ENCODE measurements around the gene ARHGAP6. TPM values are rescaled to one million over a fixed set of nuclear protein-coding genes. Genes with fewer than 3 reads are reported as not detected.

Gene ARHGAP6
- total and polyA plus RNA-seq, 2 donors from 2014 or later: 6.0 to 20.4 TPM

DNA sequence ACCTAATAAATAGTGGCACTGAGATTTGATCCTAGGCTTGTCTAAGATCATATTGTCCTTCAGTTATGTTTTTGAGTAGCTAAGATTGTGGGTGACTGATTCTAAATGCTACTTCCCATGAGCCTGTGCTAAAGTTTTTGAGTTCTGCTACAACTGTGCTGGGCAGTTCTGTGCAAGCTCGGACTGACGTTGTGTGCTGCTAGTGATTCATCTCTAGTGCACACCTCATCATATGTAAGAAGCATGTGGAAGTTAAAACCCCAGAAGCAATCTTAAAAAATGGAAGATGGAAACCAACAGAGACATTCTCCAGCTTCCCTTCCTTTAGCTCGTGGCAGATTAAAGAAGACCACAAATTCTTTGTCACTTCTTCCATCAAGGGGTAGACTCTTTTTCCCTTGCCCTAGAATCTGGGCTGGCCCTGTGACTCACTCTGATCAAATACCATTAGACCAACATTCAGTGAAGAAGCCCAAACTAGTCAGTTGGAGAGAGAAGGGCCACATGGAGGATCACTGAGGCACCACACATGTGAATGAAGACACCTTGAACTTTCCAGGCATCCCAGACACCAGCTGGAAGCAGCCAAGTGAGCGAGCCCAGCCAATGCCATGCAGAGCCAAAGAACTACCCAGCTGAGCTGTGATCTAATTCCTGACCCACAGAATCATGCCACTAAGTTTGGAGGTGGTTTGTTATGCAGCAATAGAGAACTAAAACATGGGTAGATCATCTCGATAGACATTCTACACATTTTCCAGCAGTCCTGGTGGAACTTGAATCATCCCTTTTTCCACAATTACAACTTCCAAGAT lies 16.8 kb downstream of the ARHGAP6 start:
- Histone ChIP-seq H3K9ac (ENCODE audit: low read length in 3 of 3) (no peak overlapping the region), H3K4me1 (ENCODE audit: control insufficient read depth in 2 of 3, insufficient read depth in 2 of 3, low read depth in 1 of 3, low read length in 3 of 3) (no peaks in the 10 kb centered on the region), H3K36me3 (ENCODE audit: control insufficient read depth in 2 of 3, insufficient read depth in 3 of 3, low read length in 3 of 3) (no peaks in the 10 kb centered on the region), H3K27ac (ENCODE audit: low read depth in 2 of 2, low read length in 2 of 2) (no peak overlapping the region), H3K27me3 (ENCODE audit: control insufficient read depth, insufficient read depth, low read length) (no peaks in the 10 kb centered on the region), H3K9me3 (ENCODE audit: control insufficient read depth in 2 of 3, insufficient read depth in 1 of 3, low read length in 3 of 3) (no peaks in the 10 kb centered on the region), H3K4me3 (ENCODE audit: low read length in 3 of 3) (no peak overlapping the region)
- no peak for DNase-seq
- intact Hi-C loops (cut with DNase I): no loop called here
- TF ChIP-seq, protein P1, sequence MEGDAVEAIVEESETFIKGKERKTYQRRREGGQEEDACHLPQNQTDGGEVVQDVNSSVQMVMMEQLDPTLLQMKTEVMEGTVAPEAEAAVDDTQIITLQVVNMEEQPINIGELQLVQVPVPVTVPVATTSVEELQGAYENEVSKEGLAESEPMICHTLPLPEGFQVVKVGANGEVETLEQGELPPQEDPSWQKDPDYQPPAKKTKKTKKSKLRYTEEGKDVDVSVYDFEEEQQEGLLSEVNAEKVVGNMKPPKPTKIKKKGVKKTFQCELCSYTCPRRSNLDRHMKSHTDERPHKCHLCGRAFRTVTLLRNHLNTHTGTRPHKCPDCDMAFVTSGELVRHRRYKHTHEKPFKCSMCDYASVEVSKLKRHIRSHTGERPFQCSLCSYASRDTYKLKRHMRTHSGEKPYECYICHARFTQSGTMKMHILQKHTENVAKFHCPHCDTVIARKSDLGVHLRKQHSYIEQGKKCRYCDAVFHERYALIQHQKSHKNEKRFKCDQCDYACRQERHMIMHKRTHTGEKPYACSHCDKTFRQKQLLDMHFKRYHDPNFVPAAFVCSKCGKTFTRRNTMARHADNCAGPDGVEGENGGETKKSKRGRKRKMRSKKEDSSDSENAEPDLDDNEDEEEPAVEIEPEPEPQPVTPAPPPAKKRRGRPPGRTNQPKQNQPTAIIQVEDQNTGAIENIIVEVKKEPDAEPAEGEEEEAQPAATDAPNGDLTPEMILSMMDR (IDR thresholded peaks at IDR 0.05; ENCODE audit: borderline replicate concordance, extremely low read depth, insufficient read depth): no peak
- no peak for FAIRE-seq

DNA sequence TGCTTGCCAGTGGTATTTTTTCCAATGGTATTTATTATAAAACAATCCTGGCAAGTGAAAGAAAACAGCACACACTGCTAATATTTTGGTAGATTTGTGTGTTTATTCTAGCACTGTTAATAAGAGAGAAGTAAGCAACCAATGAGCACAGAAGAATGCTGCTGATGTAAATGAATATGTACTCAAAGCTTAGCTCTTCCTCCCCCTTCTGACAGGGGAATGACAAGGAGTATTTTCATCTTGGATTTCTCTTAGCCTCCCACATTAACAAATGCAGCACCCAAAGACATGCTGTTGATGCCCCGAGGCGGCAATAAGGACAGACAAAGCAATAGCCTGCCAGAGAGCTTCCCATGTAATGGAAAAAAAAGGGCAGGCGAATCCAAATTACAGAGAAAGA lies 18.6 kb downstream of the ARHGAP6 start:
- Histone ChIP-seq H3K27me3 (ENCODE audit: control insufficient read depth, insufficient read depth, low read length) (no peaks in the 10 kb centered on the region), H3K4me1 (ENCODE audit: control insufficient read depth in 2 of 3, insufficient read depth in 2 of 3, low read depth in 1 of 3, low read length in 3 of 3) (no peaks in the 10 kb centered on the region), H3K4me3 (ENCODE audit: low read length in 3 of 3) (no peak overlapping the region), H3K36me3 (ENCODE audit: control insufficient read depth in 2 of 3, insufficient read depth in 3 of 3, low read length in 3 of 3) (no peaks in the 10 kb centered on the region), H3K9me3 (ENCODE audit: control insufficient read depth in 2 of 3, insufficient read depth in 1 of 3, low read length in 3 of 3) (no peaks in the 10 kb centered on the region), H3K9ac (ENCODE audit: low read length in 3 of 3) (no peak overlapping the region), H3K27ac (ENCODE audit: low read depth in 2 of 2, low read length in 2 of 2) (no peak overlapping the region)
- intact Hi-C loops (cut with DNase I): no loop called here
- DNase-seq: no peak
- TF ChIP-seq, protein P1 (IDR thresholded peaks at IDR 0.05; ENCODE audit: borderline replicate concordance, extremely low read depth, insufficient read depth): no peak
- FAIRE-seq: no peak

DNA sequence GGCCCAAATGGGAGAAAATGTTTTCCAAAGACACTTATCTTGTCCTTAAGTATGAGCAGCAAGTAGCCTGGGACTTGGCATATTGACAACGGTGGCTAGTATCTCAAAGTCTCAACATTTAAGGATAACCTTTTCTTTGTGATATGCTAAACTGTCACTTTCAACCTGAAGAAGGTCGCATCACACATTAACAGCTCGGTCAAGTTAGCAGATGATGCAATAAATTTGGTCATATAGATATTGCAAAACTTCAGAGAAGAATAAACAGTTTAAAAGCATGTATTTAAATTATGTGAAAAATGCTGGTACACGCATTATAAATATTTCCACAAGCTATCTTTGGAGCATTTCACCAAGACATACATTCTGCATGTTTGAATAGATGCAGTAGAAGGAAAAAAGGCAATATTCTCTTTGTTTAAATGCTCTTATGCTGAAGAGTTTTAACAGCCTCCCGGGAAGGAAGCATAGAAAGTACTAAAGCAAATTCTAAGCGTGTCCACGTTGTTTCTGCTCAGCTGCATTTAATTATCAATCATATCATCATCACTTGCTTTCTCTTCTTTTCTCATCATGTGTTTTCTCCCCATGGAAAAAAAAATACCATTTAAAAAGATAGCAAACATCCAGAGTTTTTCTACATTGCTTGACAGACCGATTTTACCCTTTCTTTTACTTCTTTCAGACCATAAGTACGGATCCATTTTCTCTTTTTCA lies 24.2 kb downstream of the ARHGAP6 start:
- H3K36me3 ChIP-seq (ENCODE audit: control insufficient read depth in 2 of 3, insufficient read depth in 3 of 3, low read length in 3 of 3): no peaks in the 10 kb centered on the region
- H3K9me3 ChIP-seq (ENCODE audit: control insufficient read depth in 2 of 3, insufficient read depth in 1 of 3, low read length in 3 of 3): no peaks in the 10 kb centered on the region
- no peak overlapping the region for H3K27ac ChIP-seq (ENCODE audit: low read depth in 2 of 2, low read length in 2 of 2)
- DNase-seq (no peak), FAIRE-seq (no peak)
- no peak overlapping the region for H3K4me3 ChIP-seq (ENCODE audit: low read length in 3 of 3)
- H3K27me3 ChIP-seq (ENCODE audit: control insufficient read depth, insufficient read depth, low read length): no peaks in the 10 kb centered on the region
- TF ChIP-seq, protein P1 (IDR thresholded peaks at IDR 0.05; ENCODE audit: borderline replicate concordance, extremely low read depth, insufficient read depth): no peak
- no peak overlapping the region for H3K9ac ChIP-seq (ENCODE audit: low read length in 3 of 3)
- intact Hi-C loops (cut with DNase I): no loop called here
- H3K4me1 ChIP-seq (ENCODE audit: control insufficient read depth in 2 of 3, insufficient read depth in 2 of 3, low read depth in 1 of 3, low read length in 3 of 3): no peaks in the 10 kb centered on the region

All from kidney (tissue), 14 donors.